HEK293T (cell line): ENCODE results near the gene RCOR3.

Source experiments
- BHLHE40 ChIP-seq: fragments of 450-650 bp; IDR thresholded peaks from 2 replicates; pipeline ENCODE4 v1.6.1; 2016; ENCODE audit warnings: mild to moderate bottlenecking, moderate library complexity, borderline replicate concordance
- FOXA1 ChIP-seq: fragments of 450-650 bp; IDR thresholded peaks from 2 replicates; pipeline ENCODE4 v1.6.1; 2016; ENCODE audit warnings: mild to moderate bottlenecking
- L3MBTL2 ChIP-seq: fragments of 450-650 bp; conservative IDR thresholded peaks from 2 replicates; pipeline ENCODE4 v1.6.1; 2016; ENCODE audit warnings: mild to moderate bottlenecking
- PKNOX1 ChIP-seq: fragments of 450-650 bp; IDR thresholded peaks from 2 replicates; pipeline ENCODE4 v1.6.1; 2016
- SP1 ChIP-seq: fragments of 450-650 bp; IDR thresholded peaks from 2 replicates; pipeline ENCODE4 v1.6.1; 2017

GRCh38 chr1:211241071-211241470, 18.1 kb upstream of the RCOR3 start:
- no peak for TF ChIP-seq PKNOX1
- no peak for TF ChIP-seq BHLHE40
- TF ChIP-seq SP1: no peak
- TF ChIP-seq L3MBTL2: no peak
- no peak for TF ChIP-seq FOXA1
